SK-N-SH (cell line): ENCODE results near the gene KIF13A. TPM values are rescaled to one million over a fixed set of nuclear protein-coding genes. Genes with fewer than 3 reads are reported as not detected.

Experiments
- CTCF ChIA-PET: fragments of 300-600, 350-600 bp; formaldehyde crosslinking; extraction: SDS; loops from one replicate; lab custom pipeline; 2021; lab: Yijun Ruan, JAX
- POLR2A ChIA-PET: fragments of 350-600 bp; sonication (Branson Sonifier 250); formaldehyde crosslinking; extraction: SDS; loops from one replicate; lab custom pipeline; 2020; ENCODE audit warnings: antibody characterized with exemption, inconsistent platforms; lab: Yijun Ruan, JAX
- DNase-seq: peaks from one replicate; pipeline ENCODE4 v3.0.0; 2012
- H2AFZ ChIP-seq: fragments of 200-600 bp; sonication (generic); 2 replicates; pipeline ENCODE4 v1.8.1; 2016; ENCODE audit warnings: antibody characterized with exemption, mild to moderate bottlenecking, low read depth
- H3F3A ChIP-seq: fragments of 200-600 bp; sonication (generic); replicated peaks from 2 replicates; pipeline ENCODE3; 2016; ENCODE audit warnings: antibody characterized with exemption, mild to moderate bottlenecking; ENCODE audit not compliant: insufficient read depth
- H3K27ac ChIP-seq, 2 experiments: fragments of 200-500 bp in 1 of 2; fragments of 200-600 bp in 1 of 2; sonication (Bioruptor generic) in 1 of 2; sonication (generic), shearing (Covaris generic) in 1 of 2; 2 replicates each; pipeline versions ENCODE4 v1.5.1 to v1.6.1; 2014 to 2016; ENCODE audit warnings: low read depth in 2 of 2, inconsistent platforms in 1 of 2, low read length in 1 of 2, mild to moderate bottlenecking in 1 of 2, mixed read lengths in 1 of 2
- H3K27me3 ChIP-seq: fragments of 200-600 bp; sonication (generic), shearing (Covaris generic); 2 replicates; pipeline ENCODE4 v1.6.1; 2016; ENCODE audit warnings: mixed run types; ENCODE audit not compliant: insufficient read depth
- H3K36me3 ChIP-seq, 2 experiments: fragments of 200-500 bp in 1 of 2; fragments of 200-600 bp in 1 of 2; sonication (Bioruptor generic) in 1 of 2; sonication (generic) in 1 of 2; replicated peaks in 1 of 2; 2 replicates each; pipeline versions ENCODE3 to v1.5.1; 2014 to 2016; ENCODE audit warnings: low read length in 1 of 2, mild to moderate bottlenecking in 1 of 2; ENCODE audit not compliant: insufficient read depth in 2 of 2, control insufficient read depth in 1 of 2
- H3K4me1 ChIP-seq, 2 experiments: fragments of 200-500 bp in 1 of 2; fragments of 200-600 bp in 1 of 2; sonication (Bioruptor generic) in 1 of 2; sonication (generic), shearing (Covaris generic) in 1 of 2; 2 replicates each; pipeline versions ENCODE4 v1.5.1 to v1.6.1; 2014 to 2016; ENCODE audit warnings: low read depth in 1 of 2, low read length in 1 of 2, mixed run types in 1 of 2; ENCODE audit not compliant: insufficient read depth in 2 of 2, control insufficient read depth in 1 of 2
- H3K4me2 ChIP-seq: fragments of 200-600 bp; sonication (generic), shearing (Covaris generic); 2 replicates; pipeline ENCODE4 v1.6.1; 2017; ENCODE audit warnings: mixed run types
- H3K4me3 ChIP-seq, 2 experiments: fragments of 200-500 bp in 1 of 2; fragments of 200-600 bp in 1 of 2; sonication (Bioruptor generic) in 1 of 2; sonication (generic), shearing (Covaris generic) in 1 of 2; 2 replicates each; pipeline versions ENCODE4 v1.5.1 to v1.8.1; 2014 to 2016; ENCODE audit warnings: low read depth in 2 of 2, inconsistent platforms in 1 of 2, low read length in 1 of 2, mild to moderate bottlenecking in 1 of 2, mixed read lengths in 1 of 2, moderate library complexity in 1 of 2
- H3K79me2 ChIP-seq: fragments of 200-600 bp; sonication (generic); 2 replicates; pipeline ENCODE4 v1.8.1; 2017; ENCODE audit warnings: mild to moderate bottlenecking; ENCODE audit not compliant: insufficient read depth
- H3K9ac ChIP-seq: fragments of 200-600 bp; sonication (generic); 2 replicates; pipeline ENCODE4 v1.6.1; 2017; ENCODE audit warnings: mixed run types
- H3K9me2 ChIP-seq: fragments of 200-600 bp; sonication (generic); 2 replicates; pipeline ENCODE4 v1.6.1; 2017; ENCODE audit warnings: mixed run types
- H3K9me3 ChIP-seq: fragments of 200-600 bp; sonication (generic); 2 replicates; pipeline ENCODE4 v1.6.1; 2017; ENCODE audit warnings: mixed run types, mild to moderate bottlenecking, moderate library complexity
- H4K20me1 ChIP-seq: fragments of 200-600 bp; sonication (generic); 2 replicates; pipeline ENCODE4 v1.6.1; 2017; ENCODE audit warnings: mild to moderate bottlenecking, mixed run types; ENCODE audit not compliant: insufficient read depth
- ELF1 ChIP-seq: IDR thresholded peaks from 2 replicates; pipeline ENCODE4 v1.4.0; 2012
- EZH2phosphoT487 ChIP-seq: fragments of 200-600 bp; sonication (generic); IDR thresholded peaks from 2 replicates; pipeline ENCODE4 v1.6.1; 2017; ENCODE audit warnings: low read depth, mixed run types, mild to moderate bottlenecking, antibody characterized with exemption, moderate library complexity, borderline replicate concordance
- FOXM1 ChIP-seq: IDR thresholded peaks from 2 replicates; pipeline ENCODE4 v1.4.0; 2012; ENCODE audit warnings: low read depth, mild to moderate bottlenecking
- GABPA ChIP-seq: IDR thresholded peaks from 2 replicates; pipeline ENCODE4 v1.4.0; 2012; ENCODE audit warnings: low read depth, mild to moderate bottlenecking
- JUND ChIP-seq: IDR thresholded peaks from 2 replicates; pipeline ENCODE4 v1.4.0; 2012
- MAX ChIP-seq: IDR thresholded peaks from 2 replicates; pipeline ENCODE4 v1.4.0; 2012; ENCODE audit warnings: low read depth
- MXI1 ChIP-seq: IDR thresholded peaks from 2 replicates; pipeline ENCODE4 v1.6.1; 2012; ENCODE audit warnings: mild to moderate bottlenecking, low read depth, low read length, improper control_type of control experiment
- REST ChIP-seq: IDR thresholded peaks from 2 replicates; pipeline ENCODE4 v1.6.1; 2012; ENCODE audit warnings: mild to moderate bottlenecking, low read depth, low read length, moderate library complexity
- RFX5 ChIP-seq: IDR thresholded peaks from 2 replicates; pipeline ENCODE4 v1.6.1; 2012; ENCODE audit warnings: mild to moderate bottlenecking, improper control_type of control experiment, low read length
- WGBS: methylation state at CpG from one replicate; pipeline ENCODE4 v1.1.6; 2017; ENCODE audit warnings: low lambda C conversion rate; 5-methylcytosine and 5-hydroxymethylcytosine counted together
- polyA plus RNA-seq, 3 experiments: library from polyadenylated mRNA; depleted of rRNA; stranded (reverse); fragments of >200 nt; gene quantifications; 2 replicates each; pipeline ENCODE4 v1.2.3, GENCODE V29; 2012
- TF ChIP-seq, protein P1 (sequence below): IDR thresholded peaks from 2 replicates; pipeline ENCODE4; 2012
- TF ChIP-seq, protein P2 (sequence below): fragments of 200-600 bp; sonication (generic); IDR thresholded peaks from 2 replicates; pipeline ENCODE4 v1.6.1; 2017; ENCODE audit warnings: antibody characterized with exemption, mild to moderate bottlenecking, moderate library complexity

The KIF13A gene
- polyA plus RNA-seq, 1 of the 3 experiments (the other 2 are of a cell fraction) = 18.2 TPM

DNA sequence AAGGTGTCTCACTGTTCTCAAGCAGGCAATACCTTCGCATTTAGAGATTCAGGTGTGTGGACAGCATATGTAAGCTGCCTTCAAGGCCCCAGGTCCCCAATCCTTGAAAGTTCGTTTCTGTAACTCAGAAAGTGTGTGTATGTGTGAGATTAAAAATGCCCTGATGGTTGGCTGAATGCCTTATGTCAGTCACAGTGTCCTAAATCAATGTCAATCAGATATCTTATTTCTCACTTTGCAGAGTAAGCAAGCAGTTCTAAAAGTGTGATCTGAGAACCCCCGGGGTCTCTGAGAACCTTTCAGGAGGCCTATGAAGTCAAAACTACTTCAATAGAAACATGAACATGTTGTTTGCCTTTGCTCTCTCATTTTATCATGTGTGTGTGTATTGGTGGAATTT is 157.5 kb downstream of the KIF13A start:
- Histone ChIP-seq H4K20me1 (no peaks in the 10 kb centered on the region), H3K36me3 (peaks cover 34 to 71% of the 10 kb centered on the region in 2 experiments)
- TF ChIP-seq MAX (no peak), MXI1 (no peak), REST (no peak), RFX5 (no peak), FOXM1 (no peak), EZH2phosphoT487 (no peak), GABPA (no peak), ELF1 (no peak)
- TF ChIP-seq, protein P1, sequence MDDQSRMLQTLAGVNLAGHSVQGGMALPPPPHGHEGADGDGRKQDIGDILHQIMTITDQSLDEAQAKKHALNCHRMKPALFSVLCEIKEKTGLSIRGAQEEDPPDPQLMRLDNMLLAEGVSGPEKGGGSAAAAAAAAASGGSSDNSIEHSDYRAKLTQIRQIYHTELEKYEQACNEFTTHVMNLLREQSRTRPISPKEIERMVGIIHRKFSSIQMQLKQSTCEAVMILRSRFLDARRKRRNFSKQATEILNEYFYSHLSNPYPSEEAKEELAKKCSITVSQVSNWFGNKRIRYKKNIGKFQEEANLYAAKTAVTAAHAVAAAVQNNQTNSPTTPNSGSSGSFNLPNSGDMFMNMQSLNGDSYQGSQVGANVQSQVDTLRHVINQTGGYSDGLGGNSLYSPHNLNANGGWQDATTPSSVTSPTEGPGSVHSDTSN = no peak
- TF ChIP-seq, protein P2, sequence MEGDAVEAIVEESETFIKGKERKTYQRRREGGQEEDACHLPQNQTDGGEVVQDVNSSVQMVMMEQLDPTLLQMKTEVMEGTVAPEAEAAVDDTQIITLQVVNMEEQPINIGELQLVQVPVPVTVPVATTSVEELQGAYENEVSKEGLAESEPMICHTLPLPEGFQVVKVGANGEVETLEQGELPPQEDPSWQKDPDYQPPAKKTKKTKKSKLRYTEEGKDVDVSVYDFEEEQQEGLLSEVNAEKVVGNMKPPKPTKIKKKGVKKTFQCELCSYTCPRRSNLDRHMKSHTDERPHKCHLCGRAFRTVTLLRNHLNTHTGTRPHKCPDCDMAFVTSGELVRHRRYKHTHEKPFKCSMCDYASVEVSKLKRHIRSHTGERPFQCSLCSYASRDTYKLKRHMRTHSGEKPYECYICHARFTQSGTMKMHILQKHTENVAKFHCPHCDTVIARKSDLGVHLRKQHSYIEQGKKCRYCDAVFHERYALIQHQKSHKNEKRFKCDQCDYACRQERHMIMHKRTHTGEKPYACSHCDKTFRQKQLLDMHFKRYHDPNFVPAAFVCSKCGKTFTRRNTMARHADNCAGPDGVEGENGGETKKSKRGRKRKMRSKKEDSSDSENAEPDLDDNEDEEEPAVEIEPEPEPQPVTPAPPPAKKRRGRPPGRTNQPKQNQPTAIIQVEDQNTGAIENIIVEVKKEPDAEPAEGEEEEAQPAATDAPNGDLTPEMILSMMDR = no peak
- TF ChIP-seq, all 33 proteins: peak for 0
- Histone ChIP-seq H3K9me2 (no peaks in the 10 kb centered on the region), H3K4me3 (no peak overlapping the region), H3K27me3 (no peaks in the 10 kb centered on the region), H3F3A (no peaks in the 10 kb centered on the region), H3K9ac (no peak overlapping the region), H3K79me2 (no peaks in the 10 kb centered on the region), H2AFZ (no peak overlapping the region), H3K9me3 (no peaks in the 10 kb centered on the region), H3K27ac (no peak overlapping the region), H3K4me1 (no peaks in the 10 kb centered on the region), H3K4me2 (no peak overlapping the region)
- WGBS = 63% methylated on average over 3 of the region's 3 CpGs
- ChIA-PET CTCF (no interaction called here), POLR2A (no interaction called here)
- DNase-seq = no peak

DNA sequence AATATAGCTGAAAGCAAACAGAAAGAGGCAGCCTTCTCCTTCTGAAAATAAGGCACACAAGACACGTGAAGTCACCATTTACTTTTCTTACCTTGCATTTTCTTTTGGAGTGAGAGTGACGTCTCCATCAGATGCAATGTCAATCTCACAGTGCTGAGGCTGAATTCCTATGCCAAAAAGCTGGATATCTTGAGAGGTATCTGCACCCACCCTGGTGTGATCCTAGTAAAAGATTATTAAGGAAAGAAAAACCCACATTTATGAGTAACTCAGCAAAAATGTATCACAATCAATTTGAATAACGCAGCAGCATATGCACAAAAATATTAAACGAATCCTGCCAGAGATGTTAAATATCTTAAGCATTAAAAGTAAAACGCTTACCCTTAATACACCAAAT is 159.3 kb downstream of the KIF13A start:
- H3K4me1 ChIP-seq = no peaks in the 10 kb centered on the region
- H3K9me3 ChIP-seq = no peaks in the 10 kb centered on the region
- ChIA-PET CTCF (interaction anchor here (1.4 kb wide), 1 partner anchor 672 kb away, joined by 4 read pairs; no protein-coding TSS in a partner anchor), POLR2A (no interaction called here)
- H3F3A ChIP-seq = no peaks in the 10 kb centered on the region
- no peak overlapping the region for H2AFZ ChIP-seq
- peak overlapping the region in 1 of 2 experiments; percentile 20; a peak in 3 of 4 replicates for H3K27ac ChIP-seq
- H4K20me1 ChIP-seq = no peaks in the 10 kb centered on the region
- no peak for DNase-seq
- no peaks in the 10 kb centered on the region for H3K79me2 ChIP-seq
- no peaks in the 10 kb centered on the region for H3K9me2 ChIP-seq
- no peak overlapping the region for H3K4me3 ChIP-seq
- H3K36me3 ChIP-seq = peaks cover 37 to 68% of the 10 kb centered on the region in 2 experiments
- no peaks in the 10 kb centered on the region for H3K27me3 ChIP-seq
- TF ChIP-seq JUND (peak; percentile 22; the same call in 1 of the 2 replicates), REST (no peak)
- H3K4me2 ChIP-seq = no peak overlapping the region
- H3K9ac ChIP-seq = no peak overlapping the region
- 53% methylated on average over 5 of the region's 5 CpGs for WGBS
